GM23338 (cell line): ENCODE results near the gene SARDH.

Experiments
- CREB1 ChIP-seq: fragments of 250-450 bp; sonication (Bioruptor Pico); IDR thresholded peaks from 2 replicates; pipeline ENCODE4 v1.5.0; 2020; ENCODE audit warnings: low read depth, mild to moderate bottlenecking, moderate library complexity
- EZH2 ChIP-seq: fragments of 200-600 bp; sonication (generic); IDR thresholded peaks from one replicate; pipeline ENCODE4 v1.8.0; 2017; ENCODE audit warnings: antibody characterized with exemption, mild to moderate bottlenecking, low read depth; ENCODE audit not compliant: unreplicated experiment
- EZH2phosphoT487 ChIP-seq: fragments of 200-600 bp; sonication (generic); IDR thresholded peaks from one replicate; pipeline ENCODE4 v1.8.1; 2018; ENCODE audit warnings: antibody characterized with exemption; ENCODE audit not compliant: unreplicated experiment
- NANOG ChIP-seq: IDR thresholded peaks from 2 replicates; pipeline ENCODE4 v1.6.1; 2016; ENCODE audit warnings: antibody characterized with exemption, borderline replicate concordance
- POLR2AphosphoS5 ChIP-seq: IDR thresholded peaks from 2 replicates; pipeline ENCODE4 v1.6.1; 2016; ENCODE audit warnings: antibody characterized with exemption, low read depth
- STAT1 ChIP-seq: IDR thresholded peaks from one replicate; pipeline ENCODE4 v1.6.1; 2016; ENCODE audit warnings: antibody characterized with exemption; ENCODE audit not compliant: unreplicated experiment
- TF ChIP-seq, protein P1 (sequence below), 2 experiments: fragments of 200-600 bp in 1 of 2; sonication (generic) in 1 of 2; conservative IDR thresholded peaks; 2 replicates each; pipeline versions ENCODE4 v1.5.1 to v1.6.1; 2016 to 2017; ENCODE audit warnings: antibody characterized with exemption in 2 of 2, low read depth in 2 of 2, mild to moderate bottlenecking in 2 of 2, moderate library complexity in 1 of 2

DNA sequence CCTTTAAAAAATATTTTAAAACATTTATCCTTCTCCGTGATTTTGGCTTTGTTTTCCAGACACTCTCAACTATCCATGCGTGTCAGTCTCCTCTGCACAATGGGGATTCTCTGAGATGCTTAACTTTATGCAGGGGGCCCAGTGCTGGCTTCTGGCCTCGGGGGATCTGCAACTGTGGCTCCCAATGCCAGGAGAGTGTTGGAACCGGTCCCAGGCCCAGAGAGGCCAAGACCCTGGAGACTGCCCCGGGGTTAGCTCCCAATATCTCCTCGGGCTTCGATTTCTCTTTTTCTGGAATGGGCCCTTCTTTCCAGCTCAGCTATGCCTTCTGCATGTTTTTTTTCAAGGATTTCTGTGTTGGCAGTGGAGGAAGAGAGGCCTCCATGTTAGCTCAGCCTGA lies 20.1 kb upstream of the SARDH start:
- TF ChIP-seq EZH2, result no peak
- TF ChIP-seq, protein P1, sequence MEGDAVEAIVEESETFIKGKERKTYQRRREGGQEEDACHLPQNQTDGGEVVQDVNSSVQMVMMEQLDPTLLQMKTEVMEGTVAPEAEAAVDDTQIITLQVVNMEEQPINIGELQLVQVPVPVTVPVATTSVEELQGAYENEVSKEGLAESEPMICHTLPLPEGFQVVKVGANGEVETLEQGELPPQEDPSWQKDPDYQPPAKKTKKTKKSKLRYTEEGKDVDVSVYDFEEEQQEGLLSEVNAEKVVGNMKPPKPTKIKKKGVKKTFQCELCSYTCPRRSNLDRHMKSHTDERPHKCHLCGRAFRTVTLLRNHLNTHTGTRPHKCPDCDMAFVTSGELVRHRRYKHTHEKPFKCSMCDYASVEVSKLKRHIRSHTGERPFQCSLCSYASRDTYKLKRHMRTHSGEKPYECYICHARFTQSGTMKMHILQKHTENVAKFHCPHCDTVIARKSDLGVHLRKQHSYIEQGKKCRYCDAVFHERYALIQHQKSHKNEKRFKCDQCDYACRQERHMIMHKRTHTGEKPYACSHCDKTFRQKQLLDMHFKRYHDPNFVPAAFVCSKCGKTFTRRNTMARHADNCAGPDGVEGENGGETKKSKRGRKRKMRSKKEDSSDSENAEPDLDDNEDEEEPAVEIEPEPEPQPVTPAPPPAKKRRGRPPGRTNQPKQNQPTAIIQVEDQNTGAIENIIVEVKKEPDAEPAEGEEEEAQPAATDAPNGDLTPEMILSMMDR (conservative IDR thresholded peaks at IDR 0.05; ENCODE audit: low read depth in 2 of 2), result no peak
- TF ChIP-seq STAT1, result no peak
- no peak for TF ChIP-seq CREB1
- TF ChIP-seq EZH2phosphoT487, result no peak
- TF ChIP-seq NANOG, result no peak
- no peak for TF ChIP-seq POLR2AphosphoS5
